ENCODE results near the gene BUD31.

Gene BUD31

DNA sequence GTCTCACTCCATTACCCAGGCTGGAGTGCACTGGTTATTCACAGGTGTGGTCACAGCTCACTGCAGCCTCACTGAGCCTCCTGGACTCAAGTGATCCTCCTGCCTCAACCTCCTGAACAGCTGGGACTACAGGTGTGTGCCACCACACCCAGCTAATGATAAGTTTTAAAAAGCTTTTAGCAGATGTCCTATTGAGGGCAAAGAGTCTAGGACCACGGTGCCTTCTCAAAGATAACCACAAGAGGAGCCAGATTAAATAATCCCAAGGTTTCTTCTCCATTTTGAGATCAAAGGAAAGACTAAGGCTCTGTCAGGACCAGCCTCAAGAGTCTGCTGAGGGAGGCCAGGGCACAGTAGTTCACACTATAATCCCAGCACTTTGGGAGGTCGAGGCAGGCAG lies 52.5 kb downstream of the BUD31 start:
- in situ Hi-C loops (cut with MboI; ENCODE audit: low sequenced_read_pairs) = no loop called here

DNA sequence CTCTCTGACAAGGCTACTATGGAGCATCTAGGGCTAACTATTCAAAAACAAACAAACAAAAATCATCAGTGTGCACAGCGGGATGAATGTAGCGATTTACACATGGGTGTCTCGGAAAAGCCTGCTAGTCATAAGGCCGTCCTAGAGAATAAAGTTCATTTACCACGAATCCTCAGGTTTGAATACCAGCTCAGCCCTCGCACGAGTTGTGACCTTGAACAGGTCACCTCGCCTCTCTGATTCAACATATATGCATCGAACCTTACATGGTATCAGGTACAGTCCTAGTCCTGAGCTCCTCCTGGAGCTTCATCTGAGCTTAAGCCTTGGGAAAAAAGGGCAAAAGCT lies 56.6 kb downstream of the BUD31 start:
- in situ Hi-C loops (cut with MboI; ENCODE audit: low sequenced_read_pairs) = no loop called here

DNA sequence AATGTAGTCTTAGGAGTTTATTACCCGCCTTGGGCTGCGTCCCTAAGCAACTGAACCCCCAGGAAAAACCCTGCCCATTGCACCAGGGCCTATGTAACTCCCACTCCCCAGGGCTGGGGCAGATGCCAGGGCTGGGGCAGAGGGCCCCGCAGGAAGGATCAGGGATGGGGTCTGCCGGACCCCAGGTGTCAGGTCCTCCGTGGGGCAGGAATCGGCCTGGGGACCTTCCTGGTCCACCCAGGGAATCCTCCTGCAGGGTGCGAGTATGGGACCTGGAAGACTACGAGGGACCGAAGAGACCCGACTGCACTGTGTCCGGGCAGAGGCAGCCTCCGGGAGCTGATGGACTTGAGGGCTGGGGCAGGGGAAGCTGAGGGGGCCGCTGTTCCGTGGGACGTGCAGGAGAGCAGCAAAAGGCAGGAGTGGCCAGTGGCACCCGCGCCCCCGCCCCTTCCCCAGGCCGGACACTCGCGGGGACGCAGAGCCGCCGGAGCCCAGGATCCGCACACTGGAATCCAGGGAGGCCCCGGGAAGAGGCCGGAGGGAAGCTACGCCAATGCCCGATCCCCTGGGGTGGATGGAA lies 59.7 kb downstream of the BUD31 start:
- in situ Hi-C loops (cut with MboI; ENCODE audit: low sequenced_read_pairs) = no loop called here
